PFSK-1 (cell line): ENCODE results near the gene SAMD14.

Experiments used
- FOXP2 ChIP-seq: optimal IDR thresholded peaks from 2 replicates; pipeline ENCODE3; 2011; ENCODE audit warnings: borderline replicate concordance, control low read depth, inconsistent platforms; ENCODE audit not compliant: insufficient read depth; ENCODE audit errors: extremely low read length, extremely low read depth
- POLR2AphosphoS5 ChIP-seq: IDR thresholded peaks from 2 replicates; pipeline ENCODE4 v1.6.1; 2012; ENCODE audit warnings: low read depth, mild to moderate bottlenecking, control low read depth, low read length, moderate library complexity
- SIN3A ChIP-seq: IDR thresholded peaks from 2 replicates; pipeline ENCODE4 v1.6.1; 2012; ENCODE audit warnings: mild to moderate bottlenecking, low read length, moderate library complexity, borderline replicate concordance; ENCODE audit not compliant: insufficient read depth
- TAF1 ChIP-seq: IDR thresholded peaks from 2 replicates; pipeline ENCODE4 v1.6.1; 2012; ENCODE audit warnings: low read length, control low read depth, borderline replicate concordance; ENCODE audit not compliant: insufficient read depth
- TF ChIP-seq, protein P1 (sequence below), 2 experiments: IDR thresholded peaks; 2 replicates each; pipeline versions ENCODE4 v1.6.1 to v1.8.0; 2011 to 2012; ENCODE audit warnings: low read depth in 2 of 2, low read length in 2 of 2, control low read depth in 1 of 2, inconsistent platforms in 1 of 2, mild to moderate bottlenecking in 1 of 2, moderate library complexity in 1 of 2; ENCODE audit not compliant: insufficient read depth in 1 of 2

SAMD14 gene

DNA sequence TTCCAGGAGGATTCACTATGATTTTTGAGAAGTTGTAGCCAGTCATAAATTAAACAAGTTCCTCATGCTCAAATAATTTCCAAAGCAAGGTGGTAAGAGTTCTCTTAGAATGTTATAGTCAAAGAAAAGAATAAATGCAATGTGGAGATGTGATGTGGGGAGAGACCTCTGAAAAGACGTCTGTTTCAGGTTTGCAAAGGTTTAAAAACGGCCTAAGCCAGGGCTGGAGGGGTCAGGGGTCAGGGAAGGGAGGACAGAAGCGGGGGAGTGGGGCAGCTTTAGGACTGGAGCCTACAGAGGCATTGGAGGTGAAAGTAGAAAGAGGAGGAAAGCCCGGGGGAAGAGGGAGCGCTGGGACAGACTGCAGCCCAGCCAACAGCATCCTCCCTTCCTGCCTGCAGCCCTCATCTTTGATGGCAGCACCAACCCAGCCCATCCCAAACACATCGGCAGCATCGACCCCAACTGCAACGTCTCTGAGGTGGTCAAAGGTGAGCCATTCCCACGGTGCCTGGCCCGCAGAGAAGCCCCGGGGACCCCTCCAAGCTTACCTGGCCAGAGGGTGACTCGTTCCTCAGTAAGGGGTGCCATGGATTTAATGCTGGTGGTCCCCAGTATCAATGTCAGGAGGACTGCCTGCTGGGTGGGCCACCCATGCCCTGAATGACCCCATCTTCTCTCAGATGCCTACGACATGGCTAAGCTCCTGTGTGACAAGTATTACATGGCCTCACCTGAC, 23.4 kb downstream of the SAMD14 start:
- TF ChIP-seq, protein P1, sequence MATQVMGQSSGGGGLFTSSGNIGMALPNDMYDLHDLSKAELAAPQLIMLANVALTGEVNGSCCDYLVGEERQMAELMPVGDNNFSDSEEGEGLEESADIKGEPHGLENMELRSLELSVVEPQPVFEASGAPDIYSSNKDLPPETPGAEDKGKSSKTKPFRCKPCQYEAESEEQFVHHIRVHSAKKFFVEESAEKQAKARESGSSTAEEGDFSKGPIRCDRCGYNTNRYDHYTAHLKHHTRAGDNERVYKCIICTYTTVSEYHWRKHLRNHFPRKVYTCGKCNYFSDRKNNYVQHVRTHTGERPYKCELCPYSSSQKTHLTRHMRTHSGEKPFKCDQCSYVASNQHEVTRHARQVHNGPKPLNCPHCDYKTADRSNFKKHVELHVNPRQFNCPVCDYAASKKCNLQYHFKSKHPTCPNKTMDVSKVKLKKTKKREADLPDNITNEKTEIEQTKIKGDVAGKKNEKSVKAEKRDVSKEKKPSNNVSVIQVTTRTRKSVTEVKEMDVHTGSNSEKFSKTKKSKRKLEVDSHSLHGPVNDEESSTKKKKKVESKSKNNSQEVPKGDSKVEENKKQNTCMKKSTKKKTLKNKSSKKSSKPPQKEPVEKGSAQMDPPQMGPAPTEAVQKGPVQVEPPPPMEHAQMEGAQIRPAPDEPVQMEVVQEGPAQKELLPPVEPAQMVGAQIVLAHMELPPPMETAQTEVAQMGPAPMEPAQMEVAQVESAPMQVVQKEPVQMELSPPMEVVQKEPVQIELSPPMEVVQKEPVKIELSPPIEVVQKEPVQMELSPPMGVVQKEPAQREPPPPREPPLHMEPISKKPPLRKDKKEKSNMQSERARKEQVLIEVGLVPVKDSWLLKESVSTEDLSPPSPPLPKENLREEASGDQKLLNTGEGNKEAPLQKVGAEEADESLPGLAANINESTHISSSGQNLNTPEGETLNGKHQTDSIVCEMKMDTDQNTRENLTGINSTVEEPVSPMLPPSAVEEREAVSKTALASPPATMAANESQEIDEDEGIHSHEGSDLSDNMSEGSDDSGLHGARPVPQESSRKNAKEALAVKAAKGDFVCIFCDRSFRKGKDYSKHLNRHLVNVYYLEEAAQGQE (IDR thresholded peaks at IDR 0.05; ENCODE audit: insufficient read depth in 1 of 2, low read depth in 2 of 2, low read length in 2 of 2): no peak
- TF ChIP-seq TAF1 (no peak), SIN3A (no peak), POLR2AphosphoS5 (no peak), FOXP2 (no peak)

DNA sequence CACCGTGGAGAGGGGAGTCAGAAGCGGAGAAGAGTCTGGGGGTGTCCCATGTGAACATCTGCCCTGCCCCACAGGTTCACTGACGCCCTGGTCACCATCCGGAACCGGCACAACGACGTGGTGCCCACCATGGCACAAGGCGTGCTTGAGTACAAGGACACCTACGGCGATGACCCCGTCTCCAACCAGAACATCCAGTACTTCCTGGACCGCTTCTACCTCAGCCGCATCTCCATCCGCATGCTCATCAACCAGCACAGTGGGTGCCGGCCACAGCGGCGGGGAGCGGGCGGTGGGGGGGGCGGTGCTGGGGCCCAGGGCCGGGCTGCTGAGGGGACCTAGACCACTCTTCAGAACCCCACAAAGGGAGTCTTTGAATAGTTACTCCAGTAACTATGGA, 24.1 kb downstream of the SAMD14 start:
- no peak for TF ChIP-seq SIN3A
- no peak for TF ChIP-seq TAF1
- no peak for TF ChIP-seq FOXP2
- TF ChIP-seq, protein P1 (IDR thresholded peaks at IDR 0.05; ENCODE audit: insufficient read depth in 1 of 2, low read depth in 2 of 2, low read length in 2 of 2): no peak
- TF ChIP-seq POLR2AphosphoS5: no peak

DNA sequence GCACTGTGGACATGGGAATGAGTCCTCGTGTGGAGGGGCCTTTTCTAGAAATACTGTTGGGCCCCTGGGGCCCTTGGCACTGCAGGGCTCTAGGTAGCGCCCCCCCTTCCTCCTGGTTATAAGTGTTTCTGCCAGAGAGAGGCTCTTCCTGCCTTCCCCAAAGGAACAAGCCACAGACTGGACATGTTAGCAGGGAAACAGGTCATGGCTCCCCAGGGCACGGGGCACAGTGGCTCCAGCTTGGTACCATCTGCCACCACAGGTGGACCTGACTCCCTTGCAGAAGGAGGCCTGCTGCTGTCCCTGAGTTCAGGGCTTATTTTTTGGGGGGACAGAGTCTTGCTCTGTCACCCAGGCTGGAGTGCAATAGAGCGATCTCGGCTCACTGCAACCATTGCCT, 26.0 kb downstream of the SAMD14 start:
- TF ChIP-seq, protein P1 (IDR thresholded peaks at IDR 0.05; ENCODE audit: insufficient read depth in 1 of 2, low read depth in 2 of 2, low read length in 2 of 2): no peak
- TF ChIP-seq TAF1 (no peak), SIN3A (no peak), FOXP2 (no peak), POLR2AphosphoS5 (no peak)

DNA sequence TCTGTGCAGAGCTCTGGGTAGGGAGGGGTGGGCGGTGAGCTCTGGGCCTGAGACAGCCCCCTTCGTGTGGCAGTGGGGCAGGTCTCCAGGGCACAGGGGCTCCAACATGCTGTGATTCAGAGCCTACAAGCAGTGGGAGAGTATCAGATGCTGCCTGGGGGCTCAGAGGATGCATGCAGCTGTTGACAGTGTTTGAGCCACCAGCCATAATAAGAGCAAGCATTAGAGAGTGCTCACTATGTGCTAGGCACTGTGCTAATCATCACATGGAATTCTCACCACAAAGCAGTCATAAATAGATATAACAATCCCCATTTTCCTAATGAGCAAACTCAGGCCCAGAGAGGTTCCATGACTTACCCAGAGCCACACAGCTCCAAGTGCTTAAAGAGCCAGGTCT, 26.7 kb downstream of the SAMD14 start:
- no peak for TF ChIP-seq SIN3A
- TF ChIP-seq, protein P1 (IDR thresholded peaks at IDR 0.05; ENCODE audit: insufficient read depth in 1 of 2, low read depth in 2 of 2, low read length in 2 of 2): no peak
- no peak for TF ChIP-seq FOXP2
- TF ChIP-seq POLR2AphosphoS5: no peak
- no peak for TF ChIP-seq TAF1

DNA sequence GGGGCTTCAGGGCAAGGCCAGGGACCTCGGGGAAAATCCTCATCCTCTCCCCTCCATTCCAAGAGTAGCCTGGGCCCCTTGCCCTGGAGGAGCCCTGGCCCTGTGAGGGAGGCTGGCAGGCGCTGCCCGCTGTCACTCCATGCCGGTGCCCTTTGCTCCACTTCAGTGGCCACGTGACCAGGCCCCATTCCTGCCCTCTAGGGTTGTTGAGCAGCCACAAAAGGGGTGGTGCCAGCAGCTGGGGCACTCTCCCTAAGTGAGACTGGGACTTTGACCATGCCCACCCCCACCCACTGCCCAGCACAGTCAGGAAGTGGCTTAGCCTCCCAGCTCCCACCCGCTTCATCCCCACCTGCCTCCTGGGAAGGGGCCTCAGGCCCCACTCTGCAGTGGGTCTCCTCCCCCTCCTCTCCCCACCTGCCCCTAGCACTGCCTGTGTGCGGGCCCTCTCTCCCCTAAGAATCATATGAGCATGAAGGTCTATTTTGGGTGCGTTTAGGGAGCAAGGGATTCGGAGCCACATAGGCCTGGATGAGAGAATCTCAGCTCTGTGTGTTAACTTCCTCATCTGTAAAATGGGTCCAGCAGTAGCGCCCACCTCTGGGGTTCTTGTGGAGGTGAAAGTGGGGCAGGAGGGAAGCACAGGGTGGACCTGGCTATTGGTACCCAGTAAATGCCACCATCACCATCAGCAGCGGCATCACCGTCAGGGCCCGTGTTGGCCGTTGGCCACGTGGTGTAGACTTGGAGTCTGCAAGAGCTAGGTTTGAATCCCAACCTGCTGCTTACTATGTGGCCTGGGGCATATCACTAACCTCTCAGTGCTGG, 27.6 kb downstream of the SAMD14 start:
- TF ChIP-seq POLR2AphosphoS5: no peak
- no peak for TF ChIP-seq FOXP2
- TF ChIP-seq, protein P1 (IDR thresholded peaks at IDR 0.05; ENCODE audit: insufficient read depth in 1 of 2, low read depth in 2 of 2, low read length in 2 of 2): no peak
- no peak for TF ChIP-seq TAF1
- TF ChIP-seq SIN3A: no peak
